Glutamatergic neuron (in vitro differentiated cells): ENCODE data around the gene TRIM28. TPM values are rescaled to one million over a fixed set of nuclear protein-coding genes. Genes with fewer than 3 reads are reported as not detected.

Experiments
- DNase-seq: peaks from one replicate; pipeline ENCODE4 v3.0.0; 2022
- H3K27ac Mint-ChIP-seq: one replicate; pipeline ENCODE4 v1.8.0; 2020; ENCODE audit warnings: mild to moderate bottlenecking, mixed read lengths, inconsistent platforms; ENCODE audit not compliant: unreplicated experiment
- H3K27me3 Mint-ChIP-seq: one replicate; pipeline ENCODE4 v1.8.0; 2020; ENCODE audit warnings: mild to moderate bottlenecking, moderate library complexity, mixed read lengths, inconsistent platforms; ENCODE audit not compliant: unreplicated experiment
- H3K36me3 Mint-ChIP-seq: one replicate; pipeline ENCODE4 v1.8.0; 2020; ENCODE audit warnings: mild to moderate bottlenecking, mixed read lengths, inconsistent platforms; ENCODE audit not compliant: unreplicated experiment
- H3K4me1 Mint-ChIP-seq: one replicate; pipeline ENCODE4 v1.8.0; 2020; ENCODE audit warnings: mild to moderate bottlenecking, low read depth, mixed read lengths, inconsistent platforms; ENCODE audit not compliant: unreplicated experiment
- H3K4me3 Mint-ChIP-seq: one replicate; pipeline ENCODE4 v1.8.0; 2020; ENCODE audit warnings: mild to moderate bottlenecking, mixed read lengths, inconsistent platforms; ENCODE audit not compliant: unreplicated experiment
- H3K9me3 Mint-ChIP-seq: one replicate; pipeline ENCODE4 v1.8.0; 2020; ENCODE audit warnings: mild to moderate bottlenecking, moderate library complexity, mixed read lengths, inconsistent platforms; ENCODE audit not compliant: unreplicated experiment
- CTCF ChIP-seq: fragments of 200-600 bp; sonication (generic); IDR thresholded peaks from one replicate; pipeline ENCODE4 v1.5.0; 2021; ENCODE audit not compliant: partially characterized antibody, unreplicated experiment
- total RNA-seq: library from RNA; stranded (reverse); fragmentation: NEBNext Ultra II Directional; extraction: Animal tissue kit (Norgen Biotek cat#: 25700); gene quantifications from one replicate; pipeline ENCODE4 v1.2.1, GENCODE V29; 2021; ENCODE audit not compliant: unreplicated experiment

The TRIM28 gene
- total RNA-seq, 1 donor from 2014 or later: 361 TPM

GRCh38 chr19:58551577-58552471, 8.0 kb downstream of the TRIM28 start:
- no peak for TF ChIP-seq CTCF
- H3K27ac Mint-ChIP-seq: no peak overlapping the region
- peaks cover 17% of the 10 kb centered on the region for H3K9me3 Mint-ChIP-seq
- H3K27me3 Mint-ChIP-seq: peaks cover 14% of the 10 kb centered on the region
- peaks cover 16% of the 10 kb centered on the region for H3K4me1 Mint-ChIP-seq
- H3K36me3 Mint-ChIP-seq: no peaks in the 10 kb centered on the region
- DNase-seq: no peak
- peak overlapping the region; percentile 42 for H3K4me3 Mint-ChIP-seq

GRCh38 chr19:58552655-58553054, 8.8 kb downstream of the TRIM28 start:
- no peak for TF ChIP-seq CTCF
- Mint-ChIP-seq H3K27ac (peak overlapping the region; percentile 3), H3K36me3 (no peaks in the 10 kb centered on the region), H3K9me3 (peaks cover 15% of the 10 kb centered on the region), H3K27me3 (peaks cover 15% of the 10 kb centered on the region), H3K4me3 (peak overlapping the region; percentile 25), H3K4me1 (peaks cover 16% of the 10 kb centered on the region)
- DNase-seq: no peak

- Mint-ChIP-seq H3K4me1 (peaks cover 16% of the 10 kb centered on the region), H3K36me3 (no peaks in the 10 kb centered on the region), H3K4me3 (peak overlapping the region; percentile 97), H3K27me3 (peaks cover 19% of the 10 kb centered on the region), H3K9me3 (peaks cover 21% of the 10 kb centered on the region), H3K27ac (peak overlapping the region; percentile 96)
- DNase-seq: no peak
- no peak for TF ChIP-seq CTCF
Observed at GRCh38 chr19:58553799-58554493, 10.1 kb downstream of the TRIM28 start.

DNA sequence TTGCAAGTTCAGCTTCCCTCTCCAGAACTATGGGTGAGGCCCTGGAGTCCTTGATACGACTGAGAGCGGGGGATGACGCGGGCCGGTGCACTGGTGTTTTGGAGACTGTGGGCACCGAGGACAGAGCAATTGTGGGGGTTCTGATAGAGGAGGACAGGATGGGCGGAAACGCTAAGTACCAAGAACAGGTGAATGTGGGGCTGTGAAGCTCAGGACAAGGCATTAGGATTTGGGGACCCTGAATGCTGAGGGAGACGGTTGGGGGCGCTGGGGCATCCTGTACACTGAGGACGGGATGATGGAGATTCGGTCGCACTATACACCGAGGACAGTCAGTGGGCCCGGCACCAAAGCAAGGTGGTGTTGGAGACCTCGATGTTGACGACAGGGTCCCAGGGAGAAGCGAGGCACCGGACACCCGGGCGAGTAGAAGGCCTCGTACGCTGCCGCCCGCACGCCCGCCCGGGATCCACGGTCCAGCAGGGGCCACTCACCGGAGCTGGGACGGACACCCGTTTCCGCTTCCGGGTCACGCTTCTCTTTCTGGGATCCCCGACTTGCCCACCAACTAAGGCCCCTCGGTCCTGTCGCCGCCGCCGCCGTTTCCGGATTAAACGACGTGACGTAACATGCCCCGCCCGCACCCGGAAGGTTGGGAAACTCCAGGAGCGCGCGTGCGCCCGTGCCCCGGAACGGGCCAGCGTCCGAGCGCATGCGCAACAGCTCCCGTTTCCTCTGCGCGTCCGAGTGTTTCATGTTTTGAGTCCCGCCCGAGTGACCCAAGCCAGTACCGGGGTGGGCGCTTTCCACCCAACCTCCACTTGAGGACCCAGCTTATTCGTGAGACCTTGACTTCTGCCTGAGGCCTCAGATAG, 10.9 kb downstream of the TRIM28 start, which contains the start of gene CHMP2A:
TSS of gene CHMP2A (minus strand) at position 612 of the 875 bp plus-strand sequence. CDS start 893 bp downstream, outside the sequence.
- Mint-ChIP-seq H3K36me3 (no peaks in the 10 kb centered on the region), H3K27me3 (peaks cover 19% of the 10 kb centered on the region), H3K9me3 (peaks cover 25% of the 10 kb centered on the region), H3K4me3 (peak within 1 kb of the TSS; percentile 97), H3K4me1 (peaks cover 16% of the 10 kb centered on the region), H3K27ac (peak within 1 kb of the TSS; percentile 96)
- DNase-seq: peak; percentile 99
- no peak for TF ChIP-seq CTCF
